Brain microvascular endothelial cell (primary cell): Measurements from ENCODE around the gene DDX17.
"Not testable (repeated sequence)": the region's sequence is repeated elsewhere in the genome, so short reads cannot be mapped to it uniquely, and the experiment has no call there.

Source experiments
- DNase-seq: peaks from one replicate; pipeline ENCODE4 v3.0.0-alpha.2; 2020
- H3K27ac ChIP-seq: fragments of 250-450 bp; sonication (Bioruptor Pico); 2 replicates; pipeline ENCODE4 v1.5.1; 2020; ENCODE audit warnings: mild to moderate bottlenecking, moderate library complexity
- H3K27me3 ChIP-seq: fragments of 250-450 bp; sonication (Bioruptor Pico); replicated peaks from 2 replicates; pipeline ENCODE4 v1.5.1; 2020; ENCODE audit warnings: mild to moderate bottlenecking
- H3K36me3 ChIP-seq: fragments of 250-450 bp; sonication (Bioruptor Pico); replicated peaks from 2 replicates; pipeline ENCODE4 v1.5.1; 2020; ENCODE audit warnings: mild to moderate bottlenecking
- H3K4me3 ChIP-seq: 2 replicates; pipeline ENCODE4 v1.5.1; 2011; ENCODE audit warnings: low read depth, mild to moderate bottlenecking, control low read depth, low read length, moderate library complexity
- in situ Hi-C: cut with HindIII; loops from 2 replicates; pipeline ENCODE4 v1.10.0; 2017; ENCODE audit warnings: low sequenced_read_pairs, low pct_ligation_motif_present
- TF ChIP-seq, protein P1 (sequence below): IDR thresholded peaks from 2 replicates; pipeline ENCODE4 v1.5.1; 2011; ENCODE audit warnings: low read depth, mild to moderate bottlenecking, moderate library complexity, low read length, control low read depth, inconsistent platforms; ENCODE audit errors: missing control alignments

DDX17 gene

GRCh38 chr22:38471237-38471636 is 34.9 kb downstream of the DDX17 start:
- Histone ChIP-seq H3K4me3 (no peak overlapping the region), H3K27ac (no peak overlapping the region), H3K36me3 (peaks cover 17% of the 10 kb centered on the region), H3K27me3 (no peaks in the 10 kb centered on the region)
- TF ChIP-seq, protein P1, sequence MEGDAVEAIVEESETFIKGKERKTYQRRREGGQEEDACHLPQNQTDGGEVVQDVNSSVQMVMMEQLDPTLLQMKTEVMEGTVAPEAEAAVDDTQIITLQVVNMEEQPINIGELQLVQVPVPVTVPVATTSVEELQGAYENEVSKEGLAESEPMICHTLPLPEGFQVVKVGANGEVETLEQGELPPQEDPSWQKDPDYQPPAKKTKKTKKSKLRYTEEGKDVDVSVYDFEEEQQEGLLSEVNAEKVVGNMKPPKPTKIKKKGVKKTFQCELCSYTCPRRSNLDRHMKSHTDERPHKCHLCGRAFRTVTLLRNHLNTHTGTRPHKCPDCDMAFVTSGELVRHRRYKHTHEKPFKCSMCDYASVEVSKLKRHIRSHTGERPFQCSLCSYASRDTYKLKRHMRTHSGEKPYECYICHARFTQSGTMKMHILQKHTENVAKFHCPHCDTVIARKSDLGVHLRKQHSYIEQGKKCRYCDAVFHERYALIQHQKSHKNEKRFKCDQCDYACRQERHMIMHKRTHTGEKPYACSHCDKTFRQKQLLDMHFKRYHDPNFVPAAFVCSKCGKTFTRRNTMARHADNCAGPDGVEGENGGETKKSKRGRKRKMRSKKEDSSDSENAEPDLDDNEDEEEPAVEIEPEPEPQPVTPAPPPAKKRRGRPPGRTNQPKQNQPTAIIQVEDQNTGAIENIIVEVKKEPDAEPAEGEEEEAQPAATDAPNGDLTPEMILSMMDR, result no peak
- no peak for DNase-seq
- in situ Hi-C loops, result no loop called here

- H3K36me3 ChIP-seq, DNase-seq, in situ Hi-C loops, H3K4me3 ChIP-seq, H3K27me3 ChIP-seq, H3K27ac ChIP-seq: not testable (repeated sequence)
Observed at GRCh38 chr22:38470179-38470578, 35.9 kb downstream of the DDX17 start.

GRCh38 chr22:38469306-38469781 is 36.8 kb downstream of the DDX17 start:
- H3K27me3 ChIP-seq, result no peaks in the 10 kb centered on the region
- H3K36me3 ChIP-seq, result peaks cover 4% of the 10 kb centered on the region
- in situ Hi-C loops, result no loop called here
- no peak overlapping the region for H3K27ac ChIP-seq
- peak overlapping the region; percentile 94 for H3K4me3 ChIP-seq
- DNase-seq, result no peak
- TF ChIP-seq, protein P1, result no peak

DNA sequence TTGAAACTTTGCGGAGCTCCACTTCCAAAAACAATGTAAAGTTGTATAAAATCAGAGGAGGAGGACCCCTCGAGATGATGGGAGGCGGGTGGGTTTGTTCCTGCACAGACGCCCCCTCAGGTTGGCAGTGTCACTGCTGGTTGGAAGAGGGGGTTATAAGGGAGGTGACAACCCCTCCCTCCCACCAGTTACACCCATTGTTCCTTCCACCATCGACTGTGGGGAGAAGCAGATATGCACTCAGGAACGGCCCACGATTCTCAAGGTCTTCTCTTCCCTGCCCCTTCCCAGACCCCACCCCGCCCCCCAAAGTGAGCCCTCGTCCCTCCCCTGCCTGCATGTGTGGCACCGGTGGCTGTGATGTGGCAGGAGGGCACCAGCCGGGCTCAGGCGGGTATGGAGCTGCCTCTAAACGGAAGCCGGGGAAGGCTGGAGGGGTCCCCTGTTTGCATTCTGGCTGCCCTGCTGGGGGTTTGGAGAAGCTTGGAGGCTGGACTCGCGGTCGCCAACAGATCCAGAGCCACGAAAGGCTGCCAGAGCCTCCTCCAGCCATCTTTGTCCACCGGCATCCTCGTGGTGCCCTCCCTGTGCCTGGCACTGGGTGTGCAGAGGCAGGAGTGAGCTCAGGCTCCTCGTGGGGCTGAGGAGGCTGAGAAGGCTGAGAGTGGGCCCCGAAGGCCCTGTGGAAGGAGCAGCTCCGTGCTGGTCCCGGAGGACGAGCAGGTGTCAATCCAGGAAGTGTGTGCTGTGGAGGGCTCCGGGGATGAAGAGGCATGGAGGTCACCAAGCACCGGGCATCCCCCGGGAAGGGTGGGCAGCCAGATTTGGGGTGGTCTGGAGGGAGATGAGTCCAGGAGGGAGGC is 37.4 kb downstream of the DDX17 start:
- no peak for DNase-seq
- Histone ChIP-seq H3K27me3 (no peaks in the 10 kb centered on the region), H3K36me3 (no peaks in the 10 kb centered on the region), H3K27ac (peak overlapping the region; percentile 83), H3K4me3 (peak overlapping the region; percentile 94)
- in situ Hi-C loops, result no loop called here
- TF ChIP-seq, protein P1, result peak; percentile 48

- Histone ChIP-seq H3K4me3 (peak within 1 kb of the TSS; percentile 94), H3K27me3 (no peaks in the 10 kb centered on the region), H3K36me3 (no peaks in the 10 kb centered on the region), H3K27ac (peak within 1 kb of the TSS; percentile 83)
- DNase-seq, result peak; percentile 40
- TF ChIP-seq, protein P1, result no peak
- in situ Hi-C loops, result no loop called here
Observed at GRCh38 chr22:38467904-38468442, 38.1 kb downstream of the DDX17 start, which contains the start of gene KDELR3. Gene KDELR3, plus strand, starts transcription at chr22:38468096. Its CDS starts 138 bp downstream, at chr22:38468234.

DNA sequence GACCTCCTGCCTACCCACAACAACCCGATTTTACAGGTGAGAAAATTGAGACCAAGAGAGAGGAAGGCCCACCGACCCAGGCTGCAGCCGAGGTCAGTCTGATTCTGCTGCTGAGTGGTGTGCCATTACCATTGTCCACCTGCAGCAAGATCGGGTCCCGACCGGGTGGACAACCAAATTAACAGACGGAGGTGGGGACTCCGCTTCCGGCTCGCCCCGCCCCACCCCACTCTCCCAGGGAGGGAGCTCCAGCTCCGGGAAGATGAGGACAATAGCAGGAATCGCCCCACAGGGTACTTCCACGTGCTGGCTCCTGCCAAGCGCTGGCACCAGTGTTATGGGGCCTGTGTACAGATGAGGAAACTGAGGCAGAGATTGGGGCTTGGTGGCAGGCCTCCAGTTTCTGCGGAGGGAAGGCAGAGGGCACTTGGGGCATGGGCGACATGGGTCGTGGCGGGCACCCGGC is 38.6 kb downstream of the DDX17 start:
- H3K4me3 ChIP-seq, result peak overlapping the region; percentile 59
- H3K27ac ChIP-seq, result peak overlapping the region; percentile 83
- no peaks in the 10 kb centered on the region for H3K27me3 ChIP-seq
- H3K36me3 ChIP-seq, result no peaks in the 10 kb centered on the region
- TF ChIP-seq, protein P1, result no peak
- in situ Hi-C loops, result no loop called here
- DNase-seq, result no peak
